Activated CD4-positive, alpha-beta T cell treated with anti-CD3 and anti-CD28 coated beads, Interleukin-2, amount 10 ng/mL, durations not matched to agents 7 days and 5 days (primary cell): ENCODE measurements around the gene AKIRIN2. TPM values are rescaled to one million over a fixed set of nuclear protein-coding genes. Genes with fewer than 3 reads are reported as not detected.

ENCODE experiments used
- CTCF ChIA-PET: fragments of 350-600 bp; sonication (Branson Sonifier 250); formaldehyde crosslinking; loops from one replicate; lab custom pipeline; 2021; ENCODE audit warnings: antibody characterized with exemption; lab: Charles Lee
- POLR2A ChIA-PET: fragments of 350-600 bp; sonication (Branson Sonifier 250); formaldehyde crosslinking; loops from one replicate; lab custom pipeline; 2021; ENCODE audit warnings: antibody characterized with exemption; lab: Charles Lee
- DNase-seq: peaks from one replicate; pipeline ENCODE4 v3.0.0-alpha.2; 2020
- H3K27ac Mint-ChIP-seq: one replicate; pipeline ENCODE4 v1.8.0; 2021; ENCODE audit warnings: mild to moderate bottlenecking, moderate library complexity, mixed read lengths
- H3K27me3 Mint-ChIP-seq: one replicate; pipeline ENCODE4 v1.8.0; 2021; ENCODE audit warnings: mixed read lengths
- H3K36me3 Mint-ChIP-seq: one replicate; pipeline ENCODE4 v1.8.0; 2021; ENCODE audit warnings: low read depth, mixed read lengths
- H3K4me1 Mint-ChIP-seq: one replicate; pipeline ENCODE4 v1.8.0; 2021; ENCODE audit warnings: mixed read lengths
- H3K4me3 Mint-ChIP-seq: one replicate; pipeline ENCODE4 v1.8.0; 2021; ENCODE audit warnings: mild to moderate bottlenecking, moderate library complexity, mixed read lengths
- H3K9me3 Mint-ChIP-seq: one replicate; pipeline ENCODE4 v1.8.0; 2021; ENCODE audit warnings: mixed read lengths
- total RNA-seq, 2 experiments: library from RNA; stranded (reverse); gene quantifications; one replicate each; pipeline ENCODE4 v1.2.3, GENCODE V29; 2021

The AKIRIN2 gene
- total RNA-seq, 2 experiments from 2014 or later = 42.1 to 42.5 TPM

DNA sequence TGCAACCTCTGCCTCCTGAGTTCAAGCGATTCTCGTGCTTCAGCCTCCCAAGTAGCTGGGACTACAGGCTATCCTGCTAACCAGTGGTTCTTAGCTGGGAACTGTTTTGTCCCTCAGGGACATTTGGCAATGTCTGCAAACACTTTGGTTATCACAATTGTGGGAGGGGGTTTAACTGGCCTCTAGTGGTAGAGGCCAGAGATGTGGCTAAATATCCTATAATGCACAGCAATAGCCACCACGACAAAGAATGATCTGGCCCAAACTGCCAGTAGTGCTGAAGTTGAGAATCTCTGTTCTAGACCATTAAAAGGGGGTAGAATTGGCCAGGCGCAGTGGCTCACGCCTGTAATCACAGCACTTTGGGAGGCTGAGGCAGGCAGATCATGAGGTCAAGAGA lies 28.8 kb downstream of the AKIRIN2 start:
- Mint-ChIP-seq H3K9me3 (no peaks in the 10 kb centered on the region), H3K27ac (no peak overlapping the region), H3K27me3 (no peaks in the 10 kb centered on the region), H3K4me3 (no peak overlapping the region), H3K36me3 (peaks cover 61% of the 10 kb centered on the region), H3K4me1 (peaks cover 23% of the 10 kb centered on the region)
- POLR2A ChIA-PET = no interaction called here
- CTCF ChIA-PET = interaction anchor here (0.7 to 1.4 kb wide), 5 partner anchors 10 to 66 kb away, joined by 3 to 5 read pairs (median 4); no protein-coding TSS in a partner anchor
- DNase-seq = no peak

DNA sequence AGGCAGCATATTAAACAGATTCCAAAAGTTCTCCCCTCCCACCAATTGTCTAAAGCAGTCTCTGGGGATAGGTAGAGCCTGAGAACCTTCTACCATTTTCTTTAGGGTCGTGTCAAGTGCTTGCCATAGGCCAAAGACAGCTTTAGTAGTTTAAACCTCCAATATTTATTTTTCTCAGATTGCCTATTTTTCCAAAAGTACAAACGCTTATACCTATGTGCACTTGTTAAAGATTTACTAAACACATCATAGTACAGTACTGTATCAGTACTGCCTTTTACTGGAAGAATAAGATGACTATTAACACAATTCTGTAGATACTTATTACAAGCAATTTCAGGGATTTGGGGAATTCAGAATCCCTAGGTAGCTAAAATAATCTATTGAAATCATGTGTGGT lies 29.4 kb downstream of the AKIRIN2 start:
- H3K4me1 Mint-ChIP-seq = peaks cover 19% of the 10 kb centered on the region
- peaks cover 60% of the 10 kb centered on the region for H3K36me3 Mint-ChIP-seq
- no peak overlapping the region for H3K4me3 Mint-ChIP-seq
- H3K27me3 Mint-ChIP-seq = no peaks in the 10 kb centered on the region
- CTCF ChIA-PET = interaction anchor here (0.6 to 1.4 kb wide), 5 partner anchors 10 to 183 kb away, joined by 3 to 5 read pairs (median 4); no protein-coding TSS in a partner anchor
- POLR2A ChIA-PET = no interaction called here
- no peaks in the 10 kb centered on the region for H3K9me3 Mint-ChIP-seq
- peak overlapping the region; percentile 32 for H3K27ac Mint-ChIP-seq
- no peak for DNase-seq

DNA sequence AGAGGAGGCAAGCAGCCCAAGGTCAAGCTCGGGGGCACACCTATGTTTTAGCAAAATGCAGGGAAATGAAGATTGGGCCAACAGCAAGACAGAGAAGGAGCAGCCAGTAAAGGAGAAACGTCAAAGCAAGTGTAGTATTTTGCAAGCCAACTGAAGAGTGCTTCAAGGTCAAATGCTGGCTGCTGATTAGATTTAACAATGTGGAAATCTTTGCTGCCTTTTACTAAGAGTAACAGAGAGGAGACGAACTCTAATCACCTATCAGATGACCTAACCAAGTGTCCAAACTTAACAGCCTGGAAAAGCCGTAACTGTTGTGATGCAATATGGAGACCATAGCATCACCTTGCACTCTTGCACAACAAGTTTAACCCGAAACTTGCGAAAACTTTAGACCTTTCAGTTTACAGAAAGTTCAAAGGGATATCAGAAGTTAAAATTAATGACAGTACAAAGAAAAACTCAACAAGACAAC lies 30.4 kb downstream of the AKIRIN2 start:
- CTCF ChIA-PET = no interaction called here
- peaks cover 64% of the 10 kb centered on the region for H3K36me3 Mint-ChIP-seq
- peaks cover 16% of the 10 kb centered on the region for H3K4me1 Mint-ChIP-seq
- DNase-seq = no peak
- H3K27me3 Mint-ChIP-seq = no peaks in the 10 kb centered on the region
- no peak overlapping the region for H3K4me3 Mint-ChIP-seq
- no peak overlapping the region for H3K27ac Mint-ChIP-seq
- POLR2A ChIA-PET = no interaction called here
- no peaks in the 10 kb centered on the region for H3K9me3 Mint-ChIP-seq

DNA sequence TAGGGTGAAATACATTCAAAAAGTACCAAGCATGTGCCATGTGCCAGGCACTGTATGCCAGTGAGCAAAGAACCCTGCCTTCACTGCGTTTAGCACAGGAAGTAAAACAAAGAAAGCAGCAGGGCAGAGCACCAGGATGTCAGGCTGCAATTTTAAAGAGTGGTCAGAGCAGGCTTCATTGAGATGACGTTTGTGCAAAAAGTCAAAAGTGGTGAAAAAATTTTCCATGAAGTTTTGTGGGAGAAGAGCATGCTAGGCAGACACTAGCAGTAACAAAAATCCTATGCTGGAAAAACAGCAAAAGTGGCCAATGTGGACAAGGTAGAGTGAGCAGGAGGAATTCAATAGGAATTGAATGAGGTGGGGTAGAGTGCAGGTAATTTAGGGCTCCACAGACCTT lies 31.3 kb downstream of the AKIRIN2 start:
- ChIA-PET POLR2A (no interaction called here), CTCF (no interaction called here)
- peak overlapping the region; percentile 54 for H3K27ac Mint-ChIP-seq
- no peaks in the 10 kb centered on the region for H3K9me3 Mint-ChIP-seq
- no peak for DNase-seq
- peaks cover 59% of the 10 kb centered on the region for H3K36me3 Mint-ChIP-seq
- H3K4me1 Mint-ChIP-seq = peaks cover 14% of the 10 kb centered on the region
- no peak overlapping the region for H3K4me3 Mint-ChIP-seq
- no peaks in the 10 kb centered on the region for H3K27me3 Mint-ChIP-seq

DNA sequence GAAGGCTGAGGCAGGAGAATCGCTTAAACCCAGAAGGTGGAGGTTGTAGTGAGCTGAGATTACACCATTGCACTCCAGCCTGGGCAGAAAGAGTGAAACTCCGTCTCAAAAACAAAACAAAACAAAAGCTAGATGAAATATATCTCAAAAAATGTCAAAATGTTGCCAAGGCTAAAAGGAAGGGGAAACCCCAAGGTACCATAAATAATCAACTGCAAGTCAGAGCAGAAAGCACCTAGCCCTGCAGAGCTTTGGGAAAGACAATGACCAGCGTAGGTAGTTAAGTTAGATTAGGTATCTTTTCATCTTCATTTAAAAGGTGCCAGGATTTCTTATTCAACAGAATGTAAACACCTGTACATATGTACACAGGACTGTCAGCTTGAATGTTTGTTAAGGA lies 33.0 kb downstream of the AKIRIN2 start:
- Mint-ChIP-seq H3K4me1 (peaks cover 12% of the 10 kb centered on the region), H3K4me3 (no peak overlapping the region), H3K36me3 (peaks cover 46% of the 10 kb centered on the region), H3K27ac (no peak overlapping the region), H3K9me3 (no peaks in the 10 kb centered on the region), H3K27me3 (no peaks in the 10 kb centered on the region)
- ChIA-PET CTCF (interaction anchor here (1.2 kb wide), 1 partner anchor 15 kb away, joined by 3 read pairs; no protein-coding TSS in a partner anchor), POLR2A (interaction anchor here (0.6 kb wide), 1 partner anchor 31 kb away, joined by 4 read pairs; no protein-coding TSS in a partner anchor)
- DNase-seq = no peak

DNA sequence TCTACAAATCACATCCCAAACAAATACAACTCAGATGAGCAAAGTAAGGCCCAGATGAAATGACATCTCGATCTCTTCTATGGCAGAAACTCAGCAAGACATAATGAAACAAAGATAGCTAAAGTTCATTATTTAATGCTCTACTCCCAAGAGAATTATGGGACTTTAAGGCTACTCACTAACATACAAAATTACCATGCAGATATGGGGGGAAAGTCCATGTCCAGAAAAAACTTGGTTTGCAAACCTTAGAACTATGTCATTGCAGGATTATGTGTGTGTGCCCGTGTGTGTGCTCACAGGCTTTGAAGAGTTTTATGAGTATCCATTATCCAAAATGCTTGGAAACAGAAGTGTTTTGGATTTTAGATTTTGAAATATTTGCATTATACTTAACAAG lies 34.0 kb downstream of the AKIRIN2 start:
- CTCF ChIA-PET = interaction anchor here (1.2 kb wide), 1 partner anchor 16 kb away, joined by 3 read pairs; no protein-coding TSS in a partner anchor
- DNase-seq = no peak
- POLR2A ChIA-PET = interaction anchor here (0.7 kb wide), 1 partner anchor 33 kb away, joined by 4 read pairs; no protein-coding TSS in a partner anchor
- Mint-ChIP-seq H3K27ac (no peak overlapping the region), H3K9me3 (no peaks in the 10 kb centered on the region), H3K4me3 (no peak overlapping the region), H3K36me3 (peaks cover 43% of the 10 kb centered on the region), H3K27me3 (no peaks in the 10 kb centered on the region), H3K4me1 (peaks cover 12% of the 10 kb centered on the region)

DNA sequence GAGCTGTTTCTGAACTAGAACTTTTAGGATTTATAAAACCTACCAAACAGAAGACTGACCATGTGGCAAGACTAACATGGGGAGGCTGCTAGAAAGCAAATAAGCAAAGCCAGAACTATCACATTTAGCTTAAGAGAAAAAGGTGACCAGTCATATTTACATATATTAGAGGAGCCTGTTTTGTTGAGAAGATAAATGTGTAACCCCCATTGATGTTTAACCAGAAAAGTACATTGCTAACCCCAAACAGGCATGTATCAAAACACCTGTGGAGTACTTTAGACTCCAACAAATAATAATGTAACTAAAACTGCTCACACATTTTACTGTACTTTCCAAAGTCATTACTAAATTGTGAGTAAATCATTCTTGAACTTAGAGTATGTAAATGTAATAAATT lies 35.0 kb downstream of the AKIRIN2 start:
- Mint-ChIP-seq H3K36me3 (peaks cover 39% of the 10 kb centered on the region), H3K9me3 (no peaks in the 10 kb centered on the region), H3K27me3 (no peaks in the 10 kb centered on the region), H3K4me1 (peaks cover 12% of the 10 kb centered on the region), H3K27ac (no peak overlapping the region), H3K4me3 (no peak overlapping the region)
- POLR2A ChIA-PET = interaction anchor here (0.7 kb wide), 1 partner anchor 34 kb away, joined by 4 read pairs; no protein-coding TSS in a partner anchor
- CTCF ChIA-PET = no interaction called here
- no peak for DNase-seq

DNA sequence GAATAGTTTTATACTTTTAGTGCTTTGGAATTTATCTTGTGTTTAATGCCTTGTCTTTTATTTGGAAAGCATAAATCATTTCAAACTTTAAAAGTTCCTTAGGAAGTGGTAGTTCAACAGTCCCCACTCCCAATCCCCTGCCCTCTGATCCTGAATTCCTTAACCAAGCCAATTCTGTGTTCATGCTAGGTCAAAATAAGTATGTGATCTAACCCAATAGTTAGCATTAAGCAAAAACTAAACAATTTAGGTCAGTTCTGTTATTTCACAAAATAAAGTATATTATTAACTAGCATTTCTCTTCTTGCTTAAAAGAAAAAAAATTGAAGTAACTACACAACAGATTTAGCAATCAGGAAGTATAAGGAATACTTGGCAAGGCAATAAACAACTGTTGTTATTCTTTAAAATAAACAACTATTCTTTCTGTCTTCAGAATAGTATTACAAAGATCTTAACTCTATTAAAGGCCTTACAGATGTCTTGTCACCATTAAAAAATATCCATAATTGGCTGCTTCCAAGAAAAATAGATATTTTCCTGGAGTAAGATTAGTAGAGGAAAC lies 37.0 kb downstream of the AKIRIN2 start:
- no peak overlapping the region for H3K27ac Mint-ChIP-seq
- H3K9me3 Mint-ChIP-seq = no peaks in the 10 kb centered on the region
- ChIA-PET POLR2A (no interaction called here), CTCF (interaction anchor here (0.6 to 1.0 kb wide), 4 partner anchors 12 to 63 kb away, joined by 3 read pairs; no protein-coding TSS in a partner anchor)
- H3K4me3 Mint-ChIP-seq = no peak overlapping the region
- DNase-seq = no peak
- no peaks in the 10 kb centered on the region for H3K27me3 Mint-ChIP-seq
- peaks cover 28% of the 10 kb centered on the region for H3K36me3 Mint-ChIP-seq
- no peaks in the 10 kb centered on the region for H3K4me1 Mint-ChIP-seq

DNA sequence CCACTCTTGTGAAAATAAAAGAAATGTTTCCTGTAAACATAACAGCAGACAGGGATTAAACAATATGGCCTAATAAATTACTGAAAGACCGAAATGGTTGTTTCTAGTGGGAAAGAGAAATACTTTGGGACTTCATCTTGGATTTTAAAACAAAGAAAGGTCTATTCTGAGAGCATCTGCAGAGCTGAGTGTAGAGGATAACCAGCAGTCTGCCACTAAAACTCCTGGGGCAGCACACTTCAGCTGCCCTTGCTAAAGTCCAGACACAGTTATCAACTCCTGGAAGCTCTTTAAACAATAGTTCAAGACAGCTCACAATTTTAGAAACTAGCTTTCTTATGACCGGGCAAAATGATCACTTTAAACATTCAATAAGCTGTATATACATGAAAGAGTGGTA lies 38.6 kb downstream of the AKIRIN2 start:
- Mint-ChIP-seq H3K9me3 (no peaks in the 10 kb centered on the region), H3K4me3 (no peak overlapping the region), H3K27me3 (no peaks in the 10 kb centered on the region), H3K27ac (no peak overlapping the region), H3K4me1 (no peaks in the 10 kb centered on the region), H3K36me3 (peaks cover 31% of the 10 kb centered on the region)
- no peak for DNase-seq
- ChIA-PET CTCF (interaction anchor here (1.6 kb wide), 1 partner anchor 10 kb away, joined by 5 read pairs; no protein-coding TSS in a partner anchor), POLR2A (no interaction called here)

DNA sequence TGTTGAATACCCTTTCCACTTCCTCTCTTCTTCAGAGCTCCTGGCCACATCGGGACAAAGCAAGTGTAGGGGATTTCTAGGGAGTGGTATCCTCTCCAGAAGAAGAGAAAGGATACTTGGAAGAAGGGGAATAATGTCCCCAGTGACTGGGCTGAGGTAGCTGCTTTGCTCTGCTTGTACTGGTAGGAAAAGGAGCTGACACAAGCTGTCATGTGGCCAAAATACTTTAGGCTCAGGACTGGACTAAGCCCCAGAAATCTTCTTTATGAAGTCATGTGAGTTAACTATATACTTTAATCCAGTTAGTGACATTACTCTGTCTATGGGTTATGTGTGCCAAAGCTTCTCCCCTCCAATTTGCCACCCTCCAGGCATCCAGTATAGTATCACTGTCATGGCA lies 40.5 kb downstream of the AKIRIN2 start:
- H3K27ac Mint-ChIP-seq = no peak overlapping the region
- CTCF ChIA-PET = interaction anchor here (1.2 kb wide), 1 partner anchor 23 kb away, joined by 3 read pairs; no protein-coding TSS in a partner anchor
- no peak overlapping the region for H3K4me3 Mint-ChIP-seq

DNA sequence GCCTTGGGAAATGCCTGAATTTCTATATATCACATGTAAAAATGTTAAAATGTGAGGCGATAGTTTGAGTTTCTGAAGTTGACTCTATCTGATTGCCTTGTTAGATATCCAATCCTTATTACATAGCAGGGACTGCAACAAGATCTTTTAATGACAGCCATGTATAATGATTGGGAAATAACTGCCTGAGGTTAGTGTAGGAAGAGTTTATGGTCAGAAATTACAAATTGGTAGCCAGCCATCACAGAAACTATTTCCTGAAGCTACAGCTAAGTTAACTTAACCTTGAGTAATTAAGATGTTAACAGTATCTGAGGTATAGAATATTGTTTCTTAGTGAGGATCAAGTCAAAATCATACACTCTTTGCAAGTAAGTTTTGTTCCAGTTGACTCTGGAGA lies 41.0 kb downstream of the AKIRIN2 start:
- no peak for DNase-seq
- H3K4me3 Mint-ChIP-seq = no peak overlapping the region
- no peaks in the 10 kb centered on the region for H3K9me3 Mint-ChIP-seq
- peaks cover 18% of the 10 kb centered on the region for H3K4me1 Mint-ChIP-seq
- ChIA-PET POLR2A (interaction anchor here (0.6 kb wide), 1 partner anchor 1948 kb away, joined by 3 read pairs; no protein-coding TSS in a partner anchor), CTCF (interaction anchor here (1.2 kb wide), 2 partner anchors 15 to 24 kb away, joined by 3 read pairs; no protein-coding TSS in a partner anchor)
- peaks cover 32% of the 10 kb centered on the region for H3K36me3 Mint-ChIP-seq
- H3K27ac Mint-ChIP-seq = no peak overlapping the region
- H3K27me3 Mint-ChIP-seq = no peaks in the 10 kb centered on the region

More for the DNA sequence above, 40.5 kb downstream of the AKIRIN2 start:
- Mint-ChIP-seq H3K9me3 (no peaks in the 10 kb centered on the region), H3K36me3 (peaks cover 33% of the 10 kb centered on the region), H3K4me1 (peaks cover 16% of the 10 kb centered on the region), H3K27me3 (no peaks in the 10 kb centered on the region)
- POLR2A ChIA-PET = interaction anchor here (0.6 kb wide), 1 partner anchor 1948 kb away, joined by 3 read pairs; no protein-coding TSS in a partner anchor
- no peak for DNase-seq

DNA sequence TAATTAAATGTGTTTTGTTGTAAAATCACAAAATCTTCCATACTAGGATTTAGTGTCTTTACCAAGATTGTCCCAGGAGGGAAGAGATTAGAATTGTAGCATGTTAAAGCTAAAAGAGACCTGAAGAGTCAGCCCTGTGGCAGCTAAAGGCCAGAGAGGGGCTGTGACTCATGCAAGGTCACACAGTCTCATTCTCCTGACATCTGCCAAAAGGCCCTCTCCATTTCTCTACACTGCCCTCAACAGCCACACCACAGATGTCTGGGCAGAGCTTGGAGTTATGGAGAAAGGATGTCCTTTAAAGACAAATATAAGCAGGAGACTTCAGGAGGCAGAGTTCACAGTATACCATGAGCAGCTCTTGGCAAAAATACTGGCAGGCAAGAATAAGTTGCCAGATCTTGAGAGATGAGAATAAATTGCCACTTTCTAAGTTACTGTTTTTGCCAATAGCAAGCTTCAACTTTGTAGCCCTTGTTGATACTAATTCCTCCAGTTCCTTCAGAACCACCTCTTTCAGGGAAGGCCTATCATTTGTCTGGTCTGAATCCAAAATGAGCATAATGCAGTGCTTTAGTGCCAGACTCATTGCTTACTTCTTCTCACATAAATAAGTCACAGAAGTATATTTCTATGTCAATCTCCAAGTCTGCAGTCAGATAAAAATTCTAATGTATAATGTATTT lies 41.7 kb downstream of the AKIRIN2 start:
- peaks cover 18% of the 10 kb centered on the region for H3K4me1 Mint-ChIP-seq
- ChIA-PET POLR2A (no interaction called here), CTCF (interaction anchor here (1.2 to 1.7 kb wide), 4 partner anchors 15 to 25 kb away, joined by 3 to 4 read pairs (median 3); no protein-coding TSS in a partner anchor)
- no peaks in the 10 kb centered on the region for H3K27me3 Mint-ChIP-seq
- H3K27ac Mint-ChIP-seq = no peak overlapping the region
- peaks cover 32% of the 10 kb centered on the region for H3K36me3 Mint-ChIP-seq
- H3K9me3 Mint-ChIP-seq = no peaks in the 10 kb centered on the region
- no peak overlapping the region for H3K4me3 Mint-ChIP-seq
- DNase-seq = no peak
